HEK293T (cell line): ENCODE measurements around the gene FBXL5.

Experiments
- ARNT ChIP-seq: fragments of 450-650 bp; IDR thresholded peaks from 2 replicates; pipeline ENCODE4 v1.6.1; 2017; ENCODE audit warnings: mild to moderate bottlenecking
- BHLHE40 ChIP-seq: fragments of 450-650 bp; IDR thresholded peaks from 2 replicates; pipeline ENCODE4 v1.6.1; 2016; ENCODE audit warnings: mild to moderate bottlenecking, moderate library complexity, borderline replicate concordance
- CTBP1 ChIP-seq: fragments of 450-650 bp; IDR thresholded peaks from 2 replicates; pipeline ENCODE4 v1.6.1; 2016; ENCODE audit warnings: borderline replicate concordance
- FOXA1 ChIP-seq: fragments of 450-650 bp; IDR thresholded peaks from 2 replicates; pipeline ENCODE4 v1.6.1; 2016; ENCODE audit warnings: mild to moderate bottlenecking
- FOXK2 ChIP-seq: fragments of 450-650 bp; IDR thresholded peaks from 2 replicates; pipeline ENCODE4 v1.6.1; 2016; ENCODE audit warnings: mild to moderate bottlenecking
- FOXM1 ChIP-seq: fragments of 450-650 bp; IDR thresholded peaks from 2 replicates; pipeline ENCODE4 v1.6.1; 2017; ENCODE audit warnings: mild to moderate bottlenecking, borderline replicate concordance
- HDGF ChIP-seq: fragments of 450-650 bp; IDR thresholded peaks from 2 replicates; pipeline ENCODE4 v1.6.1; 2017; ENCODE audit warnings: antibody characterized with exemption, borderline replicate concordance
- L3MBTL2 ChIP-seq: fragments of 450-650 bp; conservative IDR thresholded peaks from 2 replicates; pipeline ENCODE4 v1.6.1; 2016; ENCODE audit warnings: mild to moderate bottlenecking
- NFRKB ChIP-seq: fragments of 450-650 bp; IDR thresholded peaks from 2 replicates; pipeline ENCODE4 v1.6.1; 2016; ENCODE audit warnings: mild to moderate bottlenecking, moderate library complexity
- SP1 ChIP-seq: fragments of 450-650 bp; IDR thresholded peaks from 2 replicates; pipeline ENCODE4 v1.6.1; 2017
- SUZ12 ChIP-seq: fragments of 450-650 bp; IDR thresholded peaks from 2 replicates; pipeline ENCODE4 v1.6.1; 2016; ENCODE audit warnings: mild to moderate bottlenecking
- TARDBP ChIP-seq: fragments of 450-650 bp; IDR thresholded peaks from 2 replicates; pipeline ENCODE4 v1.6.1; 2016
- ZNF384 ChIP-seq: fragments of 450-650 bp; IDR thresholded peaks from 2 replicates; pipeline ENCODE4 v1.6.1; 2016
- TF ChIP-seq, protein P1 (sequence below): fragments of 450-650 bp; IDR thresholded peaks from 2 replicates; pipeline ENCODE4 v1.6.1; 2016

- TF ChIP-seq, protein P1, sequence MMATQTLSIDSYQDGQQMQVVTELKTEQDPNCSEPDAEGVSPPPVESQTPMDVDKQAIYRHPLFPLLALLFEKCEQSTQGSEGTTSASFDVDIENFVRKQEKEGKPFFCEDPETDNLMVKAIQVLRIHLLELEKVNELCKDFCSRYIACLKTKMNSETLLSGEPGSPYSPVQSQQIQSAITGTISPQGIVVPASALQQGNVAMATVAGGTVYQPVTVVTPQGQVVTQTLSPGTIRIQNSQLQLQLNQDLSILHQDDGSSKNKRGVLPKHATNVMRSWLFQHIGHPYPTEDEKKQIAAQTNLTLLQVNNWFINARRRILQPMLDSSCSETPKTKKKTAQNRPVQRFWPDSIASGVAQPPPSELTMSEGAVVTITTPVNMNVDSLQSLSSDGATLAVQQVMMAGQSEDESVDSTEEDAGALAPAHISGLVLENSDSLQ, result no peak
- no peak for TF ChIP-seq CTBP1
- no peak for TF ChIP-seq ZNF384
- TF ChIP-seq SP1, result no peak
- TF ChIP-seq BHLHE40, result no peak
- no peak for TF ChIP-seq FOXM1
- no peak for TF ChIP-seq TARDBP
- no peak for TF ChIP-seq SUZ12
- no peak for TF ChIP-seq NFRKB
- TF ChIP-seq ARNT, result no peak
- no peak for TF ChIP-seq FOXK2
- TF ChIP-seq FOXA1, result no peak
- no peak for TF ChIP-seq HDGF
- TF ChIP-seq L3MBTL2, result no peak
Measured at GRCh38 chr4:15586066-15586465, 69.1 kb downstream of the FBXL5 start.
